ENCODE measurements around the gene MAGEA9.
"Not testable (repeated sequence)": the region's sequence is repeated elsewhere in the genome, so short reads cannot be mapped to it uniquely, and the experiment has no call there.

The MAGEA9 gene

GRCh38 chrX:149781727-149782126 lies at the start of gene MAGEA9:
Gene MAGEA9, plus strand, starts transcription at chrX:149781930. Its CDS starts 4,281 bp downstream, at chrX:149786211.
- DNase-seq (ENCODE audit: low spot score): not testable (repeated sequence)

GRCh38 chrX:149742269-149742668 lies 39.5 kb upstream of the MAGEA9 start:
- not testable (repeated sequence) for DNase-seq (ENCODE audit: low spot score)

GRCh38 chrX:149746390-149747007 lies 35.2 kb upstream of the MAGEA9 start:
- DNase-seq (ENCODE audit: low spot score): not testable (repeated sequence)

- no peak for DNase-seq (ENCODE audit: low spot score)
These were observed 24.3 kb upstream of the MAGEA9 start for GRCh38 chrX:149757206-149758067.

- no peak for DNase-seq (ENCODE audit: low spot score)
These were observed 23.5 kb upstream of the MAGEA9 start for GRCh38 chrX:149758068-149758714.

GRCh38 chrX:149758715-149759078 lies 23.0 kb upstream of the MAGEA9 start:
- DNase-seq (ENCODE audit: low spot score): not testable (repeated sequence)

- DNase-seq (ENCODE audit: low spot score): no peak
These were observed 21.9 kb upstream of the MAGEA9 start for GRCh38 chrX:149759824-149760223.

GRCh38 chrX:149760965-149761364 lies 20.8 kb upstream of the MAGEA9 start:
- no peak for DNase-seq (ENCODE audit: low spot score)

- DNase-seq (ENCODE audit: low spot score): not testable (repeated sequence)
These were observed 19.7 kb upstream of the MAGEA9 start for GRCh38 chrX:149761858-149762674.

GRCh38 chrX:149762696-149763614 lies 18.8 kb upstream of the MAGEA9 start:
- no peak for DNase-seq (ENCODE audit: low spot score)

- DNase-seq (ENCODE audit: low spot score): not testable (repeated sequence)
These were observed 11.4 kb upstream of the MAGEA9 start for GRCh38 chrX:149770344-149770743.

- not testable (repeated sequence) for DNase-seq (ENCODE audit: low spot score)
These were observed 8.7 kb upstream of the MAGEA9 start for GRCh38 chrX:149773026-149773425.

- not testable (repeated sequence) for DNase-seq (ENCODE audit: low spot score)
These were observed 8.0 kb upstream of the MAGEA9 start, which contains the start of gene HSFX1 for GRCh38 chrX:149773768-149774167. Gene HSFX1, plus strand, starts transcription at chrX:149774068. Its CDS starts 614 bp downstream, at chrX:149774682.

GRCh38 chrX:149777999-149778398 lies 3.7 kb upstream of the MAGEA9 start:
- not testable (repeated sequence) for DNase-seq (ENCODE audit: low spot score)

GRCh38 chrX:149795531-149795930 lies 13.8 kb downstream of the MAGEA9 start:
- DNase-seq (ENCODE audit: low spot score): not testable (repeated sequence)

GRCh38 chrX:149799095-149799714 lies 17.5 kb downstream of the MAGEA9 start:
- DNase-seq (ENCODE audit: low spot score): no peak

GRCh38 chrX:149799938-149800337 lies 18.2 kb downstream of the MAGEA9 start:
- DNase-seq (ENCODE audit: low spot score): no peak

GRCh38 chrX:149803458-149804062 lies 21.8 kb downstream of the MAGEA9 start:
- no peak for DNase-seq (ENCODE audit: low spot score)

GRCh38 chrX:149804102-149804501 lies 22.4 kb downstream of the MAGEA9 start:
- no peak for DNase-seq (ENCODE audit: low spot score)

All from pons (tissue), 1 donor.